ENCODE results near the gene PHLDB1.

- TF ChIP-seq CTCF (IDR thresholded peaks at IDR 0.05) (no peak), EP300 (IDR thresholded peaks at IDR 0.05) (no peak), POLR2A (IDR thresholded peaks at IDR 0.05) (no peak)
Observed at GRCh38 chr11:118694771-118695170, 87.4 kb downstream of the PHLDB1 start.
